ENCODE data around the gene CASK. TPM values are rescaled to one million over a fixed set of nuclear protein-coding genes. Genes with fewer than 3 reads are reported as not detected.
A peak's percentile ranks its signal among the peaks of the same experiment; 100 is the strongest.

CASK gene, protein sequence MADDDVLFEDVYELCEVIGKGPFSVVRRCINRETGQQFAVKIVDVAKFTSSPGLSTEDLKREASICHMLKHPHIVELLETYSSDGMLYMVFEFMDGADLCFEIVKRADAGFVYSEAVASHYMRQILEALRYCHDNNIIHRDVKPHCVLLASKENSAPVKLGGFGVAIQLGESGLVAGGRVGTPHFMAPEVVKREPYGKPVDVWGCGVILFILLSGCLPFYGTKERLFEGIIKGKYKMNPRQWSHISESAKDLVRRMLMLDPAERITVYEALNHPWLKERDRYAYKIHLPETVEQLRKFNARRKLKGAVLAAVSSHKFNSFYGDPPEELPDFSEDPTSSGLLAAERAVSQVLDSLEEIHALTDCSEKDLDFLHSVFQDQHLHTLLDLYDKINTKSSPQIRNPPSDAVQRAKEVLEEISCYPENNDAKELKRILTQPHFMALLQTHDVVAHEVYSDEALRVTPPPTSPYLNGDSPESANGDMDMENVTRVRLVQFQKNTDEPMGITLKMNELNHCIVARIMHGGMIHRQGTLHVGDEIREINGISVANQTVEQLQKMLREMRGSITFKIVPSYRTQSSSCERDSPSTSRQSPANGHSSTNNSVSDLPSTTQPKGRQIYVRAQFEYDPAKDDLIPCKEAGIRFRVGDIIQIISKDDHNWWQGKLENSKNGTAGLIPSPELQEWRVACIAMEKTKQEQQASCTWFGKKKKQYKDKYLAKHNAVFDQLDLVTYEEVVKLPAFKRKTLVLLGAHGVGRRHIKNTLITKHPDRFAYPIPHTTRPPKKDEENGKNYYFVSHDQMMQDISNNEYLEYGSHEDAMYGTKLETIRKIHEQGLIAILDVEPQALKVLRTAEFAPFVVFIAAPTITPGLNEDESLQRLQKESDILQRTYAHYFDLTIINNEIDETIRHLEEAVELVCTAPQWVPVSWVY
- total RNA-seq (2021) (33.5 and 36.3 TPM in 2 replicates), Bru-seq, nascent RNA (percentile 64 among the genes with signal in this experiment), BruChase-seq, experiment 1, labeled RNA remaining after a 2-hour chase (percentile 55 among the genes with signal in this experiment), BruChase-seq, experiment 2, labeled RNA remaining after a 6-hour chase (percentile 54 among the genes with signal in this experiment)
- long read RNA-seq, full-length matches to known transcripts = 28 of 44 reads
- long read RNA-seq, partial matches to known transcripts = 3 of 44 reads
- long read RNA-seq, other reads (novel, unspliced or antisense) = 13 of 44 reads

DNA sequence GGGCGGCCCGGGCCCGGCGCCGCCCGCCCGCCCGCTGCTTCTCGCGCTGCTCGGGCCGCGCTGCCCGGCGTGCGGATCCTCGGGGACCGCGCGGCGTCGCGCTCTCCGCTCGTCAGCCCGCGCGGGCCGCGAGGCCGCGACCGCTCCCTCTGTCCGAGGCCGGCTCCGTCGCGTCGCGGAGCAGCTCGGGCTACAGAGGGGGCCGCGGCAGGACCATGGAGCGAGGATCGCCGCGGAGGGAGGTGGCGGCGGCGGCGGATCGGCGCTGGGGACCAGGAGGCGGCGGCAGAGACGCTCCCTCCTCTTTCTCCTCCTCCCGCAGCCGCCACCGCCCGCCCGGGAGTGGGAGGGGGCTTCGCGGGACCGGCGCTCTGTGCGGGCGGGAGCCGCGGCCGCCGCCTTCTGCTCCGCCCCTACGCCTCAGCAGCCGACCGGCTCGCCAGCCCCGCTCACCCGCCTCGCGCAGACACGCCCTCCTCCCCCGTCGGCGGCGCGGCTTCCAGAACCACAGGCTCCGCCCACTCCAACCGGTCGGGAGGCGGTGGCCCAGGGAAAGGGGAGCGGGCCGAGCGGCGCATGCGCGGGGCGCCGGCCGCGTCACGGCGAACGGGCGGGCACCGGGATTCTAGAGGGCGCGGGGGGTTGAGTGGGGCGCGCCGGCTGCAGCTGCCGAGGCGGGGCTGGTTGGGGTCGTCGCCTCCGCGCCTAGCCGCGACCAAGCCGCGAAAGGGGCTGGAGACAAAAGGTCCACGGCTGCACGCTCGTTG is at the start of gene CASK:
Gene CASK (minus strand): TSS at position 344 of the 767 bp plus-strand sequence. CDS start 566 bp downstream, outside the sequence.
- intact Hi-C loops (cut with micrococcal nuclease; ENCODE audit: unreplicated experiment) = no loop called here
- H3K27me3 ChIP-seq (replicated peaks; ENCODE audit: insufficient read depth, low read depth, low read length, poor library complexity) = peaks cover 12% of the 10 kb centered on the region
- no peaks in the 10 kb centered on the region for H3K36me3 ChIP-seq (ENCODE audit: insufficient read depth, low read length, poor library complexity, severe bottlenecking)
- no peak within 1 kb of the TSS for H3K27ac ChIP-seq (ENCODE audit: low read depth, low read length, poor library complexity, severe bottlenecking)
- TF ChIP-seq, protein P1, sequence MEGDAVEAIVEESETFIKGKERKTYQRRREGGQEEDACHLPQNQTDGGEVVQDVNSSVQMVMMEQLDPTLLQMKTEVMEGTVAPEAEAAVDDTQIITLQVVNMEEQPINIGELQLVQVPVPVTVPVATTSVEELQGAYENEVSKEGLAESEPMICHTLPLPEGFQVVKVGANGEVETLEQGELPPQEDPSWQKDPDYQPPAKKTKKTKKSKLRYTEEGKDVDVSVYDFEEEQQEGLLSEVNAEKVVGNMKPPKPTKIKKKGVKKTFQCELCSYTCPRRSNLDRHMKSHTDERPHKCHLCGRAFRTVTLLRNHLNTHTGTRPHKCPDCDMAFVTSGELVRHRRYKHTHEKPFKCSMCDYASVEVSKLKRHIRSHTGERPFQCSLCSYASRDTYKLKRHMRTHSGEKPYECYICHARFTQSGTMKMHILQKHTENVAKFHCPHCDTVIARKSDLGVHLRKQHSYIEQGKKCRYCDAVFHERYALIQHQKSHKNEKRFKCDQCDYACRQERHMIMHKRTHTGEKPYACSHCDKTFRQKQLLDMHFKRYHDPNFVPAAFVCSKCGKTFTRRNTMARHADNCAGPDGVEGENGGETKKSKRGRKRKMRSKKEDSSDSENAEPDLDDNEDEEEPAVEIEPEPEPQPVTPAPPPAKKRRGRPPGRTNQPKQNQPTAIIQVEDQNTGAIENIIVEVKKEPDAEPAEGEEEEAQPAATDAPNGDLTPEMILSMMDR (conservative IDR thresholded peaks at IDR 0.05; ENCODE audit: low read depth, low read length) = no peak
- TF ChIP-seq EZH2 (IDR thresholded peaks at IDR 0.05; ENCODE audit: borderline replicate concordance, low read depth, low read length, poor library complexity, severe bottlenecking) = no peak
- H3K9me3 ChIP-seq (ENCODE audit: low read depth, low read length, poor library complexity, severe bottlenecking) = no peaks in the 10 kb centered on the region
- peak; percentile 90 for DNase-seq (ENCODE audit: low spot score)
- H3K4me1 ChIP-seq (ENCODE audit: insufficient read depth, low read length, poor library complexity, severe bottlenecking) = peaks cover 6% of the 10 kb centered on the region
- H3K4me3 ChIP-seq (ENCODE audit: low read depth, low read length, poor library complexity, severe bottlenecking) = peak within 1 kb of the TSS; percentile 60
- no TSS peak for BruUV-seq (replicated peaks)
- CTCF ChIA-PET = no interaction called here
- POLR2A ChIA-PET (ENCODE audit: low non-redundant PET) = no interaction called here

DNA sequence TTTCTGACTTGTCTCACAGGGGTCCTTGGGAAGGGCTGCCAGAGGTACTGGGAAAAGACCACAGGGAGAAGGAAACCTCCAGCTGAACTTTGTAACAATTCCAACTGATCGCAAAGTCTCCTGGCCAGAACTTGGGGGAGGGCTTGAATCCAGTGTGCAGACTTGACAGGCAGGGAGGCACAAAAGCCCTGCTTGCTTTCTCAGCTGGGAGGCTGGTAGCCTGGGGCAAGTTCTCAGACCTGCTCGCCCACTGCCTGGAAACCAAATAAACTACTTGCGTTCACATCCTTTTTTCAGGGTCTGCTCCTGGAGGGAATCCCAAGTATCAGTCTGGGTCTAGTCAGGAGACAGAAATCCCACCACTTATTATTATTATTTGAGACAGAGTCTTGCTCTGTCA is 48.0 kb upstream of the CASK start:
- no peaks in the 10 kb centered on the region for H3K27me3 ChIP-seq (replicated peaks; ENCODE audit: insufficient read depth, low read depth, low read length, poor library complexity)
- BruUV-seq (replicated peaks) = no TSS peak
- CTCF ChIA-PET = no interaction called here
- POLR2A ChIA-PET (ENCODE audit: low non-redundant PET) = no interaction called here
- TF ChIP-seq EZH2 (IDR thresholded peaks at IDR 0.05; ENCODE audit: borderline replicate concordance, low read depth, low read length, poor library complexity, severe bottlenecking) = no peak
- no peak overlapping the region for H3K27ac ChIP-seq (ENCODE audit: low read depth, low read length, poor library complexity, severe bottlenecking)
- H3K9me3 ChIP-seq (ENCODE audit: low read depth, low read length, poor library complexity, severe bottlenecking) = no peaks in the 10 kb centered on the region
- H3K4me3 ChIP-seq (ENCODE audit: low read depth, low read length, poor library complexity, severe bottlenecking) = no peak overlapping the region
- H3K4me1 ChIP-seq (ENCODE audit: insufficient read depth, low read length, poor library complexity, severe bottlenecking) = no peaks in the 10 kb centered on the region
- intact Hi-C loops (cut with micrococcal nuclease; ENCODE audit: unreplicated experiment) = no loop called here
- DNase-seq (ENCODE audit: low spot score) = no peak
- H3K36me3 ChIP-seq (ENCODE audit: insufficient read depth, low read length, poor library complexity, severe bottlenecking) = no peaks in the 10 kb centered on the region

DNA sequence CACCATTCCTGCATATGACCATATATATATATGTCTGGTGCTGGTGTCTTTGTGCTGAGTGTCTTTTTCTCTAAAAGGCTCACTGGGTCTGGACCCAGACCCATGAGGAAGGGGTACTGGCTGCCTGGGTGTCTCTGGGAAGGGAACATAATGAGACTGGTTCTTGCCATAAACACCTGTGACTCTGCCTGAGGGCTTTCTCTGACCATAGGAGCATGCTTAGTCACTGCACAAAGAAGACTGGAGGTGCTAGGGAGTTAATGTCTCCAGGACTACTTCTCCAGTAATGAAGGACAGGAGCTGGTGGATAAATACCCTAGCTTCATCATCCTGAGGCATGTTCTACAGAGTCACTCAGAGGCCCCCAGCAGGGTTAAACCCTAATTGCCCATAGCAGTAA is 47.1 kb upstream of the CASK start:
- intact Hi-C loops (cut with micrococcal nuclease; ENCODE audit: unreplicated experiment) = no loop called here
- no peaks in the 10 kb centered on the region for H3K36me3 ChIP-seq (ENCODE audit: insufficient read depth, low read length, poor library complexity, severe bottlenecking)
- POLR2A ChIA-PET (ENCODE audit: low non-redundant PET) = no interaction called here
- H3K9me3 ChIP-seq (ENCODE audit: low read depth, low read length, poor library complexity, severe bottlenecking) = no peaks in the 10 kb centered on the region
- no peak for TF ChIP-seq EZH2 (IDR thresholded peaks at IDR 0.05; ENCODE audit: borderline replicate concordance, low read depth, low read length, poor library complexity, severe bottlenecking)
- TF ChIP-seq, protein P1 (conservative IDR thresholded peaks at IDR 0.05; ENCODE audit: low read depth, low read length) = no peak
- H3K4me3 ChIP-seq (ENCODE audit: low read depth, low read length, poor library complexity, severe bottlenecking) = no peak overlapping the region
- H3K27ac ChIP-seq (ENCODE audit: low read depth, low read length, poor library complexity, severe bottlenecking) = no peak overlapping the region
- CTCF ChIA-PET = no interaction called here
- BruUV-seq (replicated peaks) = no TSS peak
- H3K27me3 ChIP-seq (replicated peaks; ENCODE audit: insufficient read depth, low read depth, low read length, poor library complexity) = no peaks in the 10 kb centered on the region
- DNase-seq (ENCODE audit: low spot score) = no peak
- no peaks in the 10 kb centered on the region for H3K4me1 ChIP-seq (ENCODE audit: insufficient read depth, low read length, poor library complexity, severe bottlenecking)

Measured in A673 (cell line).